ENCODE measurements around the gene EIF4EBP3. TPM values are rescaled to one million over a fixed set of nuclear protein-coding genes. Genes with fewer than 3 reads are reported as not detected.

The EIF4EBP3 gene
- total RNA-seq, 1 donor from 2014 or later: 2.6 TPM

- DNase-seq (ENCODE audit: low read depth) (peak; percentile 38), FAIRE-seq (no peak)
- TF ChIP-seq CTCF (IDR thresholded peaks at IDR 0.05; ENCODE audit: insufficient read depth, low read length, severe bottlenecking): no peak
- H3K27me3 ChIP-seq (ENCODE audit: control insufficient read depth, insufficient read depth, low read length): no peaks in the 10 kb centered on the region
- H3K4me3 ChIP-seq (ENCODE audit: low read depth, low read length): no peak overlapping the region
- no peaks in the 10 kb centered on the region for H3K36me3 ChIP-seq (ENCODE audit: control insufficient read depth, insufficient read depth, low read length)
These were observed 48.3 kb downstream of the EIF4EBP3 start for GRCh38 chr5:140595538-140596300.

GRCh38 chr5:140596321-140596741 lies 48.9 kb downstream of the EIF4EBP3 start:
- Histone ChIP-seq H3K36me3 (ENCODE audit: control insufficient read depth, insufficient read depth, low read length) (no peaks in the 10 kb centered on the region), H3K27me3 (ENCODE audit: control insufficient read depth, insufficient read depth, low read length) (no peaks in the 10 kb centered on the region), H3K4me3 (ENCODE audit: low read depth, low read length) (no peak overlapping the region)
- no peak for TF ChIP-seq CTCF (IDR thresholded peaks at IDR 0.05; ENCODE audit: insufficient read depth, low read length, severe bottlenecking)
- DNase-seq (ENCODE audit: low read depth) (no peak), FAIRE-seq (no peak)

DNA sequence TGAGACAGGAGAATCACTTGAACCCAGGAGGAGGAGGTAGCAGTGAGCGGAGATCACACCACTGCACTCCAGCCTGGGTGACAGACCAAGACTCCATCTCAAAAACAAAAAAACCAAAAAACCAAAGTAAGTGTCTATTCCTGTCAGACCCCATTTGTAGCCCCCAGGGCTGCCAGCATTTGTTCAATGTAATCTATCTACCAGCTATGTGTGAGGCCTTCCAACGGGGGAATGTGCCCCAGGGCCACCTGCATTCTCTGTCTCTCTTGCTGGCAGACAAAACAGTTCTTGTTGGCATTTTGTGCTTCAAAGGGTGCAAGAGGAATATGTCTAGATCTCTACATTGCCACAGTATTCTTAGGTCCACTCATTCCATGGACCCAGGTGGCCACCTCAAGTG lies 51.4 kb downstream of the EIF4EBP3 start:
- DNase-seq (ENCODE audit: low read depth) (no peak), FAIRE-seq (no peak)
- Histone ChIP-seq H3K36me3 (ENCODE audit: control insufficient read depth, insufficient read depth, low read length) (no peaks in the 10 kb centered on the region), H3K4me3 (ENCODE audit: low read depth, low read length) (no peak overlapping the region), H3K27me3 (ENCODE audit: control insufficient read depth, insufficient read depth, low read length) (no peaks in the 10 kb centered on the region)
- TF ChIP-seq CTCF (IDR thresholded peaks at IDR 0.05; ENCODE audit: insufficient read depth, low read length, severe bottlenecking): no peak

Other genes with a start within 250 kb of the EIF4EBP3 start
- 34.5 and 38.1 TPM in 2 replicates for gene PFDN1, start 244.6 kb upstream of the EIF4EBP3 start, total RNA-seq
- gene HBEGF, start 201.1 kb upstream of the EIF4EBP3 start, total RNA-seq: 23.8 and 76.6 TPM in 2 replicates
- 0.38 TPM in 1 of 2 replicates, not detected in the other for gene SLC4A9, start 187.5 kb upstream of the EIF4EBP3 start, total RNA-seq
- gene ANKHD1, start 145.8 kb upstream of the EIF4EBP3 start, total RNA-seq: 77.1 and 85.8 TPM in 2 replicates
- gene SRA1, start 9.8 kb downstream of the EIF4EBP3 start, total RNA-seq: 39.8 and 48.5 TPM in 2 replicates
- 6.3 and 8.1 TPM in 2 replicates for gene APBB3, start 16.9 kb downstream of the EIF4EBP3 start, total RNA-seq
- 13.2 and 21.4 TPM in 2 replicates for gene SLC35A4, start 17.2 kb downstream of the EIF4EBP3 start, total RNA-seq
- gene CD14, start 85.5 kb downstream of the EIF4EBP3 start, total RNA-seq: 2.3 and 3.2 TPM in 2 replicates
- gene TMCO6, start 91.8 kb downstream of the EIF4EBP3 start, total RNA-seq: 15.7 and 18.2 TPM in 2 replicates
- 16.8 and 46.5 TPM in 2 replicates for gene NDUFA2, start 100.0 kb downstream of the EIF4EBP3 start, total RNA-seq
- 58.4 and 98.7 TPM in 2 replicates for gene IK, start 100.2 kb downstream of the EIF4EBP3 start, total RNA-seq
- 35.7 and 40.8 TPM in 2 replicates for gene WDR55, start 117.2 kb downstream of the EIF4EBP3 start, total RNA-seq
- 0.26 TPM in 2 replicates for gene DND1, start 125.9 kb downstream of the EIF4EBP3 start, total RNA-seq
- 55.3 and 73.0 TPM in 2 replicates for gene HARS1, start 143.7 kb downstream of the EIF4EBP3 start, total RNA-seq
- gene HARS2, start 143.8 kb downstream of the EIF4EBP3 start, total RNA-seq: 28.9 and 32.9 TPM in 2 replicates
- gene ZMAT2, start 152.8 kb downstream of the EIF4EBP3 start, total RNA-seq: 47.1 and 76.7 TPM in 2 replicates
- under 0.01 TPM in 1 of 2 replicates, not detected in the other for gene PCDHA1, start 238.5 kb downstream of the EIF4EBP3 start, total RNA-seq
- under 0.01 TPM in 1 of 2 replicates, not detected in the other for gene PCDHA2, start 247.2 kb downstream of the EIF4EBP3 start, total RNA-seq

Measured in bronchial epithelial cell (primary cell).